OCI-LY7 (cell line): ENCODE measurements around the gene KCTD2. TPM values are rescaled to one million over a fixed set of nuclear protein-coding genes. Genes with fewer than 3 reads are reported as not detected.
A peak's percentile ranks its signal among the peaks of the same experiment; 100 is the strongest.

Source experiments
- BruUV-seq: library from RNA; stranded (reverse); fragments of 400-500 nt; replicated peaks from 2 replicates; lab custom pipeline; 2021; lab: Mats Ljungman, UMichigan
- CTCF ChIA-PET: fragments of 300-600 bp; sonication (Branson Sonifier 250); formaldehyde crosslinking; loops from one replicate; lab custom pipeline; 2022; ENCODE audit warnings: antibody characterized with exemption; ENCODE audit not compliant: unreplicated experiment; lab: Charles Lee
- POLR2A ChIA-PET: fragments of 300-600 bp; sonication (Branson Sonifier 250); formaldehyde crosslinking; loops from one replicate; lab custom pipeline; 2022; ENCODE audit warnings: antibody characterized with exemption; lab: Charles Lee
- DNase-seq: peaks from one replicate; pipeline ENCODE4 v3.0.0-alpha.2; 2015; ENCODE audit warnings: low spot score
- H2AFZ ChIP-seq: fragments of 200-600 bp; sonication (generic), shearing (Covaris generic); 2 replicates; pipeline ENCODE4 v1.6.1; 2014; ENCODE audit warnings: mild to moderate bottlenecking, antibody characterized with exemption, low read length, moderate library complexity
- H3K27ac ChIP-seq: fragments of 200-600 bp; sonication (generic); 2 replicates; pipeline ENCODE4 v1.5.1; 2014; ENCODE audit warnings: mixed run types, low read depth, mild to moderate bottlenecking, moderate library complexity, low read length, inconsistent platforms; ENCODE audit not compliant: poor library complexity, severe bottlenecking
- H3K36me3 ChIP-seq: fragments of 200-600 bp; sonication (generic); 2 replicates; pipeline ENCODE4 v1.6.1; 2014; ENCODE audit warnings: mild to moderate bottlenecking, antibody characterized with exemption, low read length, moderate library complexity, mixed read lengths; ENCODE audit not compliant: insufficient read depth
- H3K4me1 ChIP-seq: fragments of 200-600 bp; sonication (generic); 2 replicates; pipeline ENCODE4 v1.5.1; 2014; ENCODE audit warnings: mild to moderate bottlenecking, low read length; ENCODE audit not compliant: insufficient read depth, poor library complexity, severe bottlenecking
- H3K4me2 ChIP-seq: fragments of 200-600 bp; sonication (generic); 2 replicates; pipeline ENCODE4 v1.6.1; 2014; ENCODE audit warnings: mild to moderate bottlenecking, low read length
- H3K4me3 ChIP-seq: fragments of 200-600 bp; sonication (generic); 2 replicates; pipeline ENCODE4 v1.5.1; 2014; ENCODE audit warnings: mild to moderate bottlenecking, low read depth, low read length; ENCODE audit not compliant: poor library complexity, severe bottlenecking
- H3K79me2 ChIP-seq: fragments of 200-600 bp; sonication (generic); 2 replicates; pipeline ENCODE4 v1.6.1; 2016; ENCODE audit warnings: low read depth, mild to moderate bottlenecking, low read length, moderate library complexity, mixed read lengths; ENCODE audit not compliant: insufficient read depth
- H3K9me2 ChIP-seq: fragments of 200-600 bp; sonication (generic); 2 replicates; pipeline ENCODE4 v1.6.1; 2016; ENCODE audit warnings: mild to moderate bottlenecking, low read length, mixed read lengths; ENCODE audit not compliant: insufficient read depth
- H3K9me3 ChIP-seq: fragments of 200-600 bp; sonication (generic); 2 replicates; pipeline ENCODE4 v1.6.1; 2014; ENCODE audit warnings: mild to moderate bottlenecking, mixed run types, low read length, mixed read lengths
- H4K20me1 ChIP-seq: fragments of 200-600 bp; sonication (generic); 2 replicates; pipeline ENCODE4 v1.6.1; 2014; ENCODE audit warnings: mild to moderate bottlenecking, antibody characterized with exemption, low read length, moderate library complexity, mixed read lengths; ENCODE audit not compliant: insufficient read depth
- CTCF ChIP-seq: fragments of 200-600 bp; sonication (generic); conservative IDR thresholded peaks from 2 replicates; pipeline ENCODE4 v1.5.1; 2014; ENCODE audit warnings: mild to moderate bottlenecking, antibody characterized with exemption, low read length, moderate library complexity, mixed read lengths
- EZH2phosphoT487 ChIP-seq: fragments of 200-600 bp; sonication (generic); IDR thresholded peaks from 2 replicates; pipeline ENCODE4 v1.6.1; 2018; ENCODE audit warnings: low read depth, borderline replicate concordance, mild to moderate bottlenecking, mixed run types, antibody characterized with exemption, low read length, moderate library complexity, mixed read lengths
- intact Hi-C: fragments of 100-400 bp; cut with micrococcal nuclease; formaldehyde crosslinking; loops from one replicate; pipeline ENCODE4 v1.10.0; 2022; ENCODE audit not compliant: unreplicated experiment
- total RNA-seq, 2 experiments: library from RNA; depleted of rRNA in 1 of 2; stranded (reverse); fragments of >200 nt in 1 of 2; shearing (Covaris generic) in 1 of 2; gene quantifications; 2 replicates each; pipeline ENCODE4 v1.2.3, GENCODE V29; 2014 to 2022

Gene KCTD2
- total RNA-seq, 2 experiments from 2014 or later: 21.0 to 29.8 TPM

- Histone ChIP-seq H4K20me1 (no peaks in the 10 kb centered on the region), H3K9me3 (no peaks in the 10 kb centered on the region), H3K36me3 (no peaks in the 10 kb centered on the region), H3K4me3 (peak overlapping the region; percentile 35), H3K79me2 (no peaks in the 10 kb centered on the region), H3K4me2 (peak overlapping the region; percentile 27; the same call in 1 of the 2 replicates), H3K9me2 (no peaks in the 10 kb centered on the region), H3K4me1 (no peaks in the 10 kb centered on the region), H3K27ac (no peak overlapping the region), H2AFZ (peak overlapping the region; percentile 44)
- intact Hi-C loops: no loop called here
- ChIA-PET CTCF (interaction anchor here (0.5 kb wide), 1 partner anchor 94 kb away, joined by 4 read pairs; no protein-coding TSS in a partner anchor), POLR2A (no interaction called here)
- TF ChIP-seq EZH2phosphoT487 (no peak), CTCF (peak; percentile 64)
- DNase-seq: peak; percentile 56
- BruUV-seq: no TSS peak
Observed at GRCh38 chr17:75077496-75078283, 30.7 kb downstream of the KCTD2 start.

GRCh38 chr17:75078284-75079022 lies 31.4 kb downstream of the KCTD2 start:
- H3K36me3 ChIP-seq: no peaks in the 10 kb centered on the region
- intact Hi-C loops: no loop called here
- peak overlapping the region; percentile 44; the same call in 1 of the 2 replicates for H2AFZ ChIP-seq
- H3K27ac ChIP-seq: no peak overlapping the region
- no peak overlapping the region for H3K4me3 ChIP-seq
- no peaks in the 10 kb centered on the region for H4K20me1 ChIP-seq
- no peak for DNase-seq
- CTCF ChIA-PET: interaction anchor here (0.5 kb wide), 1 partner anchor 93 kb away, joined by 4 read pairs; no protein-coding TSS in a partner anchor
- POLR2A ChIA-PET: no interaction called here
- H3K79me2 ChIP-seq: no peaks in the 10 kb centered on the region
- no TSS peak for BruUV-seq
- no peaks in the 10 kb centered on the region for H3K4me1 ChIP-seq
- H3K4me2 ChIP-seq: peak overlapping the region; percentile 27; the same call in 1 of the 2 replicates
- H3K9me2 ChIP-seq: no peaks in the 10 kb centered on the region
- no peaks in the 10 kb centered on the region for H3K9me3 ChIP-seq
- no peak for TF ChIP-seq EZH2phosphoT487
- TF ChIP-seq CTCF: no peak
